ENCODE measurements around the gene AMZ2. TPM values are rescaled to one million over a fixed set of nuclear protein-coding genes. Genes with fewer than 3 reads are reported as not detected.
"Not testable (repeated sequence)": the region's sequence is repeated elsewhere in the genome, so short reads cannot be mapped to it uniquely, and the experiment has no call there.

The AMZ2 gene
- total RNA-seq, 4 donors from 2014 or later = 32.7 to 45.6 (median 32.8) TPM; not detected in 1

GRCh38 chr17:68246271-68247028 lies 1.4 kb upstream of the AMZ2 start:
- TF ChIP-seq CTCF (IDR thresholded peaks at IDR 0.05) = no peak
- no peak for TF ChIP-seq EP300 (IDR thresholded peaks at IDR 0.05; ENCODE audit: low read depth)
- TF ChIP-seq POLR2A (IDR thresholded peaks at IDR 0.05) = no peak
- TF ChIP-seq POLR2AphosphoS5 (IDR thresholded peaks at IDR 0.05) = no peak
- intact Hi-C loops (cut with DNase I; ENCODE audit: low total_unique reads) (no loop called here), in situ Hi-C loops (cut with MboI; ENCODE audit: low pct_ligation_motif_present in 1 of 4, low pct_unique_long_range_greater_than_20kb in 1 of 4, low sequenced_read_pairs in 3 of 4) (no loop called here)
- Histone ChIP-seq H3K9me3 (no peaks in the 10 kb centered on the region), H3K27ac (peak overlapping the region; percentile 93 to 99 (median 96)), H3K36me3 (peaks cover 0 to 2% (median 0%) of the 10 kb centered on the region in 4 donors), H3K4me3 (peak overlapping the region in 1 of 4 donors; percentile 79), H3K27me3 (no peaks in the 10 kb centered on the region), H3K4me1 (peaks cover 0 to 27% (median 10%) of the 10 kb centered on the region in 4 donors)
- WGBS, 2 donors (ENCODE audit: low coverage in 1 of 2) = 88 to 91% methylated on average over 15 to 24 of the region's 24 CpGs
- DNase-seq = no peak

- no peaks in the 10 kb centered on the region for H3K27me3 ChIP-seq
- intact Hi-C loops (cut with DNase I; ENCODE audit: low total_unique reads) (no loop called here), in situ Hi-C loops (cut with MboI; ENCODE audit: low pct_ligation_motif_present in 1 of 4, low pct_unique_long_range_greater_than_20kb in 1 of 4, low sequenced_read_pairs in 3 of 4) (no loop called here)
- TF ChIP-seq POLR2A (IDR thresholded peaks at IDR 0.05) (no peak), POLR2AphosphoS5 (IDR thresholded peaks at IDR 0.05) (no peak), EP300 (IDR thresholded peaks at IDR 0.05; ENCODE audit: low read depth) (no peak), CTCF (IDR thresholded peaks at IDR 0.05) (no peak)
- H3K4me1 ChIP-seq = peaks cover 0 to 27% (median 10%) of the 10 kb centered on the region in 4 donors
- H3K36me3 ChIP-seq = peaks cover 0 to 5% (median 0%) of the 10 kb centered on the region in 4 donors
- no peaks in the 10 kb centered on the region for H3K9me3 ChIP-seq
- peak overlapping the region; percentile 60 to 79 (median 78) for H3K4me3 ChIP-seq
- peak; percentile 63 for DNase-seq
- 2 to 22% methylated on average over 1 to 17 of the region's 19 CpGs for whole genome bisulfite sequencing, 2 donors (ENCODE audit: low coverage in 1 of 2)
- H3K27ac ChIP-seq = peak overlapping the region; percentile 93 to 99 (median 96)
Measured at GRCh38 chr17:68248199-68248825, 469 bp downstream of the AMZ2 start.

- DNase-seq = no peak
- no peaks in the 10 kb centered on the region for H3K9me3 ChIP-seq
- TF ChIP-seq CTCF (IDR thresholded peaks at IDR 0.05) (no peak), EP300 (IDR thresholded peaks at IDR 0.05; ENCODE audit: low read depth) (no peak), POLR2A (IDR thresholded peaks at IDR 0.05) (no peak), POLR2AphosphoS5 (IDR thresholded peaks at IDR 0.05) (no peak)
- in situ Hi-C loops (cut with MboI; ENCODE audit: low pct_ligation_motif_present in 1 of 4, low pct_unique_long_range_greater_than_20kb in 1 of 4, low sequenced_read_pairs in 3 of 4) (no loop called here), intact Hi-C loops (cut with DNase I; ENCODE audit: low total_unique reads) (no loop called here)
- peaks cover 0 to 27% (median 10%) of the 10 kb centered on the region in 4 donors for H3K4me1 ChIP-seq
- peaks cover 0 to 5% (median 0%) of the 10 kb centered on the region in 4 donors for H3K36me3 ChIP-seq
- H3K27ac ChIP-seq = peak overlapping the region; percentile 93 to 99 (median 96)
- WGBS, 2 donors (ENCODE audit: low coverage in 1 of 2) = 65 to 75% methylated on average over 5 of the region's 5 CpGs
- H3K27me3 ChIP-seq = no peaks in the 10 kb centered on the region
- no peak overlapping the region for H3K4me3 ChIP-seq
Measured at GRCh38 chr17:68248891-68249290, 1.0 kb downstream of the AMZ2 start.

- intact Hi-C loops (cut with DNase I; ENCODE audit: low total_unique reads) = no loop called here
- TF ChIP-seq CTCF (IDR thresholded peaks at IDR 0.05) = no peak
- TF ChIP-seq POLR2A (IDR thresholded peaks at IDR 0.05) = no peak
- no peak for TF ChIP-seq EP300 (IDR thresholded peaks at IDR 0.05; ENCODE audit: low read depth)
- no peak for TF ChIP-seq POLR2AphosphoS5 (IDR thresholded peaks at IDR 0.05)
- Histone ChIP-seq H3K4me1 (peaks cover 0 to 27% (median 10%) of the 10 kb centered on the region in 4 donors), H3K9me3 (no peaks in the 10 kb centered on the region), H3K4me3 (no peak overlapping the region), H3K27ac (peak overlapping the region; percentile 93 to 99 (median 96)), H3K27me3 (no peaks in the 10 kb centered on the region), H3K36me3 (peaks cover 0 to 5% (median 0%) of the 10 kb centered on the region in 4 donors)
- in situ Hi-C loops (cut with MboI; ENCODE audit: low pct_ligation_motif_present in 1 of 4, low pct_unique_long_range_greater_than_20kb in 1 of 4, low sequenced_read_pairs in 3 of 4) = no loop called here
- WGBS, 2 donors (ENCODE audit: low coverage in 1 of 2) = 0 to 51% methylated on average over 1 to 7 of the region's 7 CpGs
- DNase-seq = no peak
Measured at GRCh38 chr17:68249354-68249765, 1.5 kb downstream of the AMZ2 start.

- in situ Hi-C loops (cut with MboI; ENCODE audit: low pct_ligation_motif_present in 1 of 4, low pct_unique_long_range_greater_than_20kb in 1 of 4, low sequenced_read_pairs in 3 of 4) = loop anchor here in 2 of 4 donors (10.0 to 25.0 kb wide), 2 partner anchors 201 to 509 kb away; partner anchors contain the start of gene WIPI1 (in 1 of the 2)
- 59 to 80% methylated on average over 4 to 7 of the region's 7 CpGs for WGBS, 2 donors (ENCODE audit: low coverage in 1 of 2)
- H3K27ac ChIP-seq = peak overlapping the region in 2 of 4 donors; percentile 23 to 35
Measured at GRCh38 chr17:68253426-68253825, 5.6 kb downstream of the AMZ2 start.

More at GRCh38 chr17:68253426-68253825, 5.6 kb downstream of the AMZ2 start:
- peaks cover 0 to 25% (median 7%) of the 10 kb centered on the region in 4 donors for H3K4me1 ChIP-seq
- H3K9me3 ChIP-seq; intact Hi-C loops (cut with DNase I; ENCODE audit: low total_unique reads); H3K36me3 ChIP-seq; DNase-seq; H3K4me3 ChIP-seq; H3K27me3 ChIP-seq: not testable (repeated sequence)

Data from transverse colon (tissue), 4 donors.